Mesothelial cell of epicardium (in vitro differentiated cells): ENCODE results near the gene TSHZ2. TPM values are rescaled to one million over a fixed set of nuclear protein-coding genes. Genes with fewer than 3 reads are reported as not detected.

Experiments used
- DNase-seq, 2 experiments: peaks; one replicate each; pipeline ENCODE4 v3.0.0; 2021; ENCODE audit warnings: low spot score in 2 of 2; ENCODE audit not compliant: unreplicated experiment in 2 of 2
- H3K27ac Mint-ChIP-seq: 2 replicates; pipeline ENCODE4 v1.8.0; 2021; ENCODE audit warnings: mixed read lengths
- H3K27me3 Mint-ChIP-seq: 2 replicates; pipeline ENCODE4 v1.8.0; 2021; ENCODE audit warnings: low read depth, mixed read lengths
- H3K36me3 Mint-ChIP-seq: 2 replicates; pipeline ENCODE4 v1.8.0; 2021; ENCODE audit warnings: mixed read lengths
- H3K4me1 Mint-ChIP-seq: 2 replicates; pipeline ENCODE4 v1.8.0; 2021; ENCODE audit warnings: mixed read lengths
- H3K4me3 Mint-ChIP-seq: 2 replicates; pipeline ENCODE4 v1.8.0; 2021; ENCODE audit warnings: mild to moderate bottlenecking, moderate library complexity, mixed read lengths
- H3K9me3 Mint-ChIP-seq: 2 replicates; pipeline ENCODE4 v1.8.0; 2021; ENCODE audit warnings: mixed read lengths
- CTCF ChIP-seq: fragments of 200-600 bp; sonication (generic); IDR thresholded peaks from one replicate; pipeline ENCODE4 v1.5.0; 2021; ENCODE audit warnings: antibody characterized with exemption; ENCODE audit not compliant: unreplicated experiment
- total RNA-seq: library from RNA; stranded (reverse); gene quantifications from 3 replicates; pipeline ENCODE4 v1.2.1, GENCODE V29; 2021

TSHZ2 gene
- total RNA-seq, 1 donor from 2014 or later = 28.8 TPM

GRCh38 chr20:53091789-53092188 lies 119.6 kb downstream of the TSHZ2 start:
- Mint-ChIP-seq H3K9me3 (no peaks in the 10 kb centered on the region), H3K4me1 (peaks cover 8% of the 10 kb centered on the region), H3K27ac (no peak overlapping the region), H3K4me3 (no peak overlapping the region), H3K36me3 (peaks cover 6% of the 10 kb centered on the region), H3K27me3 (no peaks in the 10 kb centered on the region)
- DNase-seq = no peak
- no peak for TF ChIP-seq CTCF

- peaks cover 8% of the 10 kb centered on the region for H3K4me1 Mint-ChIP-seq
- TF ChIP-seq CTCF = no peak
- no peak for DNase-seq
- no peaks in the 10 kb centered on the region for H3K9me3 Mint-ChIP-seq
- H3K36me3 Mint-ChIP-seq = peaks cover 6% of the 10 kb centered on the region
- H3K27ac Mint-ChIP-seq = no peak overlapping the region
- H3K4me3 Mint-ChIP-seq = no peak overlapping the region
- no peaks in the 10 kb centered on the region for H3K27me3 Mint-ChIP-seq
Measured at GRCh38 chr20:53092772-53093300, 120.7 kb downstream of the TSHZ2 start.

DNA sequence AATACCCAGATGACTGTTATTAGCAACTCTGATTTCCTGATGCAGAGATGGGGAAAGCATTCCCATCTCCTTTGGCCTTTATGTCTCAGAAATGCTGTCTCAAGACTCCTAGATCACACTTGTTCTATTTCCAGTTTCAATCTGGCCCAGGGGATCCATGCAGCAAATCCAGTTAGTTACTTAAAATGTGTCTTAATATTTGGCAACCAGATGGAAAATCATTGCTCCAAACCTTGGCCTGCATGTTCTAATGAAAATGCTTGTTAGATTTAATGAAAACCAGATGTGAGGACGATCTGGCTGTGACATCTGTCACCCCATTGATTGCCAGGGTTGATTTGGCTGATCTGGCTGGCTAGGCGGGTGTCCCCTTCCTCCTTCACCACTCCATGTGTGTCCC lies 125.2 kb downstream of the TSHZ2 start:
- Mint-ChIP-seq H3K27ac (no peak overlapping the region), H3K4me1 (peaks cover 26% of the 10 kb centered on the region), H3K36me3 (peaks cover 9% of the 10 kb centered on the region), H3K27me3 (no peaks in the 10 kb centered on the region), H3K9me3 (peaks cover 3% of the 10 kb centered on the region), H3K4me3 (no peak overlapping the region)
- no peak for DNase-seq
- no peak for TF ChIP-seq CTCF

DNA sequence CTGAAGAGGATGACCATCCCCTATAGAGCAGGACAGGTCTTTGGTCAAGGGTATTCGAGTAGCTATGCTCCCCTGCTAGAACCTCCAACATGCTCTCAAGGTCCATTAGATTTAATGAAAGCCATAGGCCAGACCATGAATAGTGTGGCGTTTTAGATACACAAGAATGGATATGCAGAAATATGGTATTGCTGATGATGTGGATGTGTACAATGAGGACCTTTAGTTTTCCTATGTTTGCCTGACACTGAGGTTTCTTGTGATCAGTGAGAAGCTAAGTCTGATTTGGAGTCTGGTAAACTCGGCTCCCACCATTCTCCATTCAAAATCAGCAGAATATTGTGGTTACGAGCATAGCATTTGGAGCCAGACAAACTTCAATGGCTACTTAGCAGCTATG lies 125.6 kb downstream of the TSHZ2 start:
- H3K4me1 Mint-ChIP-seq = peaks cover 26% of the 10 kb centered on the region
- DNase-seq = no peak
- no peaks in the 10 kb centered on the region for H3K27me3 Mint-ChIP-seq
- H3K27ac Mint-ChIP-seq = no peak overlapping the region
- peaks cover 9% of the 10 kb centered on the region for H3K36me3 Mint-ChIP-seq
- no peak overlapping the region for H3K4me3 Mint-ChIP-seq
- H3K9me3 Mint-ChIP-seq = peaks cover 3% of the 10 kb centered on the region
- no peak for TF ChIP-seq CTCF

DNA sequence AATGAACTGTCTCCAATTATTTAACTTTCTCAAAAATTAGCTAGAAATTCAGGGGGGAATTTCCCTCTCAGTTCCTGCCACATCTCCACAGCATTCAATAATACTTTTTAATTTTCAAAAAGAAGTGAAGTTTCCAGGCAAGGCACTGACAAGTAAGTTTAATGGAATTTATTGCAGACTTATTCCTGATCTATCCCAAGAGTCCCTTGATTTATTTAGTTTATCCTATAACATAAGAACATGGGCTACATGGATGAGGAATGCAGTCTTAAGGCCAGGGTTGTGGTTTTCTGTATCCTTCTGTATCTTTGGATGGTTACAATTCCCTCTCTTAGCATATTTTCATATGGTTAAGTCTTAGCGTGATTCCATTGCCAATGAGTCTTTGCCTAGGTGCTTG lies 126.5 kb downstream of the TSHZ2 start:
- no peak overlapping the region for H3K27ac Mint-ChIP-seq
- TF ChIP-seq CTCF = no peak
- peaks cover 9% of the 10 kb centered on the region for H3K36me3 Mint-ChIP-seq
- DNase-seq = no peak
- H3K9me3 Mint-ChIP-seq = peaks cover 3% of the 10 kb centered on the region
- no peak overlapping the region for H3K4me3 Mint-ChIP-seq
- peaks cover 26% of the 10 kb centered on the region for H3K4me1 Mint-ChIP-seq
- H3K27me3 Mint-ChIP-seq = no peaks in the 10 kb centered on the region

DNA sequence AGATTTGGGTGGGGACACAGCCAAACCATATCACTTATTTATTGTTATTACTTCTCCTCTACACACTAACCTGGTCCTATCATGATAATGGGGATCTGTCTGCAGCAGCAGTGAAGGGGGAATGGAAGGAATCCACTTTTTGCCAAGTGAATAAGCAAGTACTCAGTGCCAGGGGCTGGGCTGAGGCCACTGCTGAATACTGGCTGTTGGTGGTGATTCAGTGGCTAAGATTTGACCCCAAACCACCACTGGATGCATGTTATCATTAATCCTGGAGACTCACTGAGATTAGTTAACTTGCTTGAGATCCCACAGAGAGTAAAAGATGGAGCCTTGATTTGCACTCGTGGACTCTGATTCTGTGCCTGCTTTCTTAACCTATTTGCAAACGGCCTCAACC lies 127.7 kb downstream of the TSHZ2 start:
- TF ChIP-seq CTCF = no peak
- Mint-ChIP-seq H3K4me3 (no peak overlapping the region), H3K9me3 (peaks cover 3% of the 10 kb centered on the region), H3K36me3 (peaks cover 9% of the 10 kb centered on the region), H3K27me3 (no peaks in the 10 kb centered on the region), H3K4me1 (peaks cover 26% of the 10 kb centered on the region), H3K27ac (no peak overlapping the region)
- no peak for DNase-seq
